Measurements from ENCODE around the gene ERV3-1. TPM values are rescaled to one million over a fixed set of nuclear protein-coding genes. Genes with fewer than 3 reads are reported as not detected.
"Not testable (repeated sequence)": the region's sequence is repeated elsewhere in the genome, so short reads cannot be mapped to it uniquely, and the experiment has no call there.

Gene ERV3-1
- total RNA-seq, 2 donors from 2014 or later, result 38.2 to 44.6 TPM

GRCh38 chr7:65045589-65045988 is 39.1 kb upstream of the ERV3-1 start:
- Mint-ChIP-seq H3K36me3 (ENCODE audit: low read depth) (peaks cover 18% of the 10 kb centered on the region), H3K4me1 (peaks cover 21% of the 10 kb centered on the region)
- not testable (repeated sequence) for H3K27me3 Mint-ChIP-seq (ENCODE audit: insufficient read depth); H3K9me3 ChIP-seq (ENCODE audit: control insufficient read depth, low read length); H3K4me1 ChIP-seq (ENCODE audit: control insufficient read depth, insufficient read depth, low read length); H3K27ac Mint-ChIP-seq; H3K27ac ChIP-seq (ENCODE audit: low read depth, low read length); H3K36me3 ChIP-seq (ENCODE audit: control insufficient read depth, insufficient read depth, low read length); DNase-seq; H3K9me3 Mint-ChIP-seq; H3K9ac ChIP-seq (ENCODE audit: extremely low read depth, low read length, poor library complexity, severe bottlenecking); H3K4me3 Mint-ChIP-seq; H3K27me3 ChIP-seq (ENCODE audit: control insufficient read depth, insufficient read depth, low read length, poor library complexity, severe bottlenecking); H3K4me3 ChIP-seq (ENCODE audit: low read length)
- 33 to 66% methylated on average over 1 to 2 of the region's 2 CpGs for WGBS, 2 experiments (ENCODE audit: insufficient coverage in 1 of 2, insufficient read length in 1 of 2)

- peak overlapping the region; percentile 87 for H3K27ac Mint-ChIP-seq
Measured at GRCh38 chr7:65038767-65039166, 32.3 kb upstream of the ERV3-1 start.

GRCh38 chr7:65037740-65038688 is 31.5 kb upstream of the ERV3-1 start:
- no peaks in the 10 kb centered on the region for H3K4me1 ChIP-seq (ENCODE audit: control insufficient read depth, insufficient read depth, low read length)
- peak; percentile 63 for TF ChIP-seq CTCF (conservative IDR thresholded peaks at IDR 0.05)
- Mint-ChIP-seq H3K4me3 (peak overlapping the region; percentile 80), H3K9me3 (peaks cover 7% of the 10 kb centered on the region), H3K36me3 (ENCODE audit: low read depth) (no peaks in the 10 kb centered on the region), H3K4me1 (peaks cover 23% of the 10 kb centered on the region), H3K27ac (no peak overlapping the region), H3K27me3 (ENCODE audit: insufficient read depth) (no peaks in the 10 kb centered on the region)
- H3K27me3 ChIP-seq (ENCODE audit: control insufficient read depth, insufficient read depth, low read length, poor library complexity, severe bottlenecking), result no peaks in the 10 kb centered on the region
- H3K4me3 ChIP-seq (ENCODE audit: low read length), result peak overlapping the region; percentile 58
- no peaks in the 10 kb centered on the region for H3K9me3 ChIP-seq (ENCODE audit: control insufficient read depth, low read length)
- WGBS, 2 experiments (ENCODE audit: insufficient coverage in 1 of 2, insufficient read length in 1 of 2), result 2 to 49% methylated on average over 3 to 69 of the region's 92 CpGs
- DNase-seq, result peak; percentile 98
- peak overlapping the region; percentile 73 for H3K27ac ChIP-seq (ENCODE audit: low read depth, low read length)
- H3K36me3 ChIP-seq (ENCODE audit: control insufficient read depth, insufficient read depth, low read length), result no peaks in the 10 kb centered on the region
- no peak overlapping the region for H3K9ac ChIP-seq (ENCODE audit: extremely low read depth, low read length, poor library complexity, severe bottlenecking)

More at GRCh38 chr7:65038767-65039166, 32.3 kb upstream of the ERV3-1 start:
- Histone ChIP-seq H3K27ac (ENCODE audit: low read depth, low read length) (peak overlapping the region; percentile 44), H3K9ac (ENCODE audit: extremely low read depth, low read length, poor library complexity, severe bottlenecking) (peak overlapping the region; percentile 55), H3K4me3 (ENCODE audit: low read length) (peak overlapping the region; percentile 89)
- H3K36me3 Mint-ChIP-seq (ENCODE audit: low read depth); H3K4me1 ChIP-seq (ENCODE audit: control insufficient read depth, insufficient read depth, low read length); H3K9me3 Mint-ChIP-seq; H3K9me3 ChIP-seq (ENCODE audit: control insufficient read depth, low read length); H3K36me3 ChIP-seq (ENCODE audit: control insufficient read depth, insufficient read depth, low read length); H3K27me3 Mint-ChIP-seq (ENCODE audit: insufficient read depth); H3K27me3 ChIP-seq (ENCODE audit: control insufficient read depth, insufficient read depth, low read length, poor library complexity, severe bottlenecking): not testable (repeated sequence)
- Mint-ChIP-seq H3K4me1 (peaks cover 23% of the 10 kb centered on the region), H3K4me3 (peak overlapping the region; percentile 80)
- 0% methylated on average over 2 to 31 of the region's 35 CpGs for WGBS, 2 experiments (ENCODE audit: insufficient coverage in 1 of 2, insufficient read length in 1 of 2)
- DNase-seq, result peak; percentile 83

GRCh38 chr7:65036526-65036925 is 30.0 kb upstream of the ERV3-1 start:
- not testable (repeated sequence) for H3K36me3 Mint-ChIP-seq (ENCODE audit: low read depth); H3K4me3 Mint-ChIP-seq; H3K4me1 ChIP-seq (ENCODE audit: control insufficient read depth, insufficient read depth, low read length); H3K27ac Mint-ChIP-seq; H3K4me3 ChIP-seq (ENCODE audit: low read length); H3K27me3 ChIP-seq (ENCODE audit: control insufficient read depth, insufficient read depth, low read length, poor library complexity, severe bottlenecking); DNase-seq; H3K36me3 ChIP-seq (ENCODE audit: control insufficient read depth, insufficient read depth, low read length); H3K9ac ChIP-seq (ENCODE audit: extremely low read depth, low read length, poor library complexity, severe bottlenecking); H3K9me3 ChIP-seq (ENCODE audit: control insufficient read depth, low read length); H3K27me3 Mint-ChIP-seq (ENCODE audit: insufficient read depth); H3K27ac ChIP-seq (ENCODE audit: low read depth, low read length)
- WGBS, 2 experiments (ENCODE audit: insufficient coverage in 1 of 2, insufficient read length in 1 of 2), result 92 to 100% methylated on average over 1 to 2 of the region's 2 CpGs
- Mint-ChIP-seq H3K4me1 (peaks cover 12% of the 10 kb centered on the region), H3K9me3 (peaks cover 10% of the 10 kb centered on the region)

- not testable (repeated sequence) for H3K27ac ChIP-seq (ENCODE audit: low read depth, low read length); DNase-seq; H3K4me1 ChIP-seq (ENCODE audit: control insufficient read depth, insufficient read depth, low read length); H3K9me3 ChIP-seq (ENCODE audit: control insufficient read depth, low read length); H3K27me3 ChIP-seq (ENCODE audit: control insufficient read depth, insufficient read depth, low read length, poor library complexity, severe bottlenecking); H3K4me3 Mint-ChIP-seq; H3K4me3 ChIP-seq (ENCODE audit: low read length); H3K27ac Mint-ChIP-seq; H3K27me3 Mint-ChIP-seq (ENCODE audit: insufficient read depth); H3K9ac ChIP-seq (ENCODE audit: extremely low read depth, low read length, poor library complexity, severe bottlenecking); H3K36me3 ChIP-seq (ENCODE audit: control insufficient read depth, insufficient read depth, low read length); H3K36me3 Mint-ChIP-seq (ENCODE audit: low read depth)
- Mint-ChIP-seq H3K9me3 (peaks cover 10% of the 10 kb centered on the region), H3K4me1 (peaks cover 12% of the 10 kb centered on the region)
Measured at GRCh38 chr7:65035469-65035868, 29.0 kb upstream of the ERV3-1 start.

- not testable (repeated sequence) for H3K4me3 ChIP-seq (ENCODE audit: low read length); H3K27me3 Mint-ChIP-seq (ENCODE audit: insufficient read depth); H3K36me3 Mint-ChIP-seq (ENCODE audit: low read depth); H3K27ac ChIP-seq (ENCODE audit: low read depth, low read length); DNase-seq; H3K9ac ChIP-seq (ENCODE audit: extremely low read depth, low read length, poor library complexity, severe bottlenecking); H3K9me3 ChIP-seq (ENCODE audit: control insufficient read depth, low read length); H3K27ac Mint-ChIP-seq; H3K36me3 ChIP-seq (ENCODE audit: control insufficient read depth, insufficient read depth, low read length); H3K27me3 ChIP-seq (ENCODE audit: control insufficient read depth, insufficient read depth, low read length, poor library complexity, severe bottlenecking); H3K4me3 Mint-ChIP-seq; H3K4me1 ChIP-seq (ENCODE audit: control insufficient read depth, insufficient read depth, low read length); H3K4me1 Mint-ChIP-seq
- 77 to 100% methylated on average over 4 to 7 of the region's 10 CpGs for WGBS, 2 experiments (ENCODE audit: insufficient coverage in 1 of 2, insufficient read length in 1 of 2)
- peaks cover 10% of the 10 kb centered on the region for H3K9me3 Mint-ChIP-seq
Measured at GRCh38 chr7:65034120-65034782, 27.8 kb upstream of the ERV3-1 start.
